ENCODE results near the gene ABCC2.
"Not testable (repeated sequence)": the region's sequence is repeated elsewhere in the genome, so short reads cannot be mapped to it uniquely, and the experiment has no call there.

The ABCC2 gene

GRCh38 chr10:99854860-99855259 lies 72.4 kb downstream of the ABCC2 start:
- peak; percentile 36 for DNase-seq (ENCODE audit: low read depth, low spot score)
- TF ChIP-seq CTCF (IDR thresholded peaks at IDR 0.05; ENCODE audit: insufficient read depth, low read length, missing control alignments) = peak; percentile 69
- CTCF ChIA-PET = interaction anchor here (0.7 to 14.6 kb wide), 16 partner anchors 8 to 330 kb away, joined by 3 to 470 read pairs (median 6); partner anchors contain the start of gene DNMBP
- no peak overlapping the region for H3K4me3 ChIP-seq (ENCODE audit: low read depth, low read length)
- POLR2A ChIA-PET = no interaction called here

GRCh38 chr10:99855479-99856071 lies 73.1 kb downstream of the ABCC2 start:
- H3K4me3 ChIP-seq (ENCODE audit: low read depth, low read length) = no peak overlapping the region
- POLR2A ChIA-PET = no interaction called here
- TF ChIP-seq CTCF (IDR thresholded peaks at IDR 0.05; ENCODE audit: insufficient read depth, low read length, missing control alignments) = no peak
- no peak for DNase-seq (ENCODE audit: low read depth, low spot score)
- CTCF ChIA-PET = interaction anchor here (1.0 to 14.6 kb wide), 10 partner anchors 9 to 193 kb away, joined by 3 to 470 read pairs (median 7); partner anchors contain the start of gene DNMBP

DNA sequence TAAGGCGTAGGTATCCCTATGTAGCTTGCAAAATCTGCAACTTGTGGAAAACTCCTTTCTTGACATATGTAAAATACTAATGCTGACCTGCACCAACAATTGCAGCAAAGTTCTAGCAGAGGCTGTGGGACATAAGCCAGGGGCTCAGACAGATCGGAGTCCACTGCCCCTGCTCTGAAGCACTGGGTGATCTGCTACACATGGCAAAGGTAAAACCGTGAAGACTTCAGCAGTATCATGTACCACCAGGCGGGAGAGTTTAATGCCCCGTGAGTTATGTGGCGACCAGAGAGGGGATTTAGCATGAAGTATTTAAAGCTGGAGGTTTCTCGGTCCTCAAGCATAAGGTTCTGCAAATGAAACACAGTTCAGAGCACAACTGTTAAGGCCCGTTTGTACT lies 76.4 kb downstream of the ABCC2 start:
- ChIA-PET CTCF (interaction anchor here (0.6 to 10.7 kb wide), 9 partner anchors 12 to 296 kb away, joined by 3 to 135 read pairs (median 4); partner anchors contain the start of gene DNMBP), POLR2A (no interaction called here)
- no peak for DNase-seq (ENCODE audit: low read depth, low spot score)
- no peak overlapping the region for H3K4me3 ChIP-seq (ENCODE audit: low read depth, low read length)
- TF ChIP-seq CTCF (IDR thresholded peaks at IDR 0.05; ENCODE audit: insufficient read depth, low read length, missing control alignments) = no peak

DNA sequence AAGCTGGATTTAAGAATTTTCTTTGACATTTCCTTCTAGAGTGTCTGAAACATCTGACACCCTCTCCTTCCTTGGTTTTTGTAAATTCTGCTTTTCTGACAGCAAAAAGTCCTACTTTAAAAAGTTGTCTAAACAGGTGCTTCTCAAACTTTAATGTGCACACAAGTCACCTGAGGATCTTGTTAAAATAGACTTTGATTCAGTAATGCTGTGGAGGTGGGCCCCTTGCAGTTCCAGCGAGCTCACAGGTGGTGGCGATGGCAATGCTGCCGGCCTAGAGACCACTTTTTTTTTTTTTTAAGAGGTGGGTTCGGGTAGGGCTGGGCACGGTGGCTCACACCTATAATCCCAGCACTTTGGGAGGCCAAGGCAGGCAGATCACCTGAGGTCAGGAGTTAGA lies 77.1 kb downstream of the ABCC2 start:
- H3K4me3 ChIP-seq (ENCODE audit: low read depth, low read length) = no peak overlapping the region
- CTCF ChIA-PET = interaction anchor here (0.6 to 10.7 kb wide), 9 partner anchors 13 to 295 kb away, joined by 3 to 135 read pairs (median 4); partner anchors contain the start of gene DNMBP
- POLR2A ChIA-PET = no interaction called here
- TF ChIP-seq CTCF (IDR thresholded peaks at IDR 0.05; ENCODE audit: insufficient read depth, low read length, missing control alignments) = peak; percentile 11
- no peak for DNase-seq (ENCODE audit: low read depth, low spot score)

GRCh38 chr10:99860466-99860865 lies 78.0 kb downstream of the ABCC2 start:
- no peak for TF ChIP-seq CTCF (IDR thresholded peaks at IDR 0.05; ENCODE audit: insufficient read depth, low read length, missing control alignments)
- POLR2A ChIA-PET = no interaction called here
- no peak overlapping the region for H3K4me3 ChIP-seq (ENCODE audit: low read depth, low read length)
- DNase-seq (ENCODE audit: low read depth, low spot score) = no peak
- CTCF ChIA-PET = interaction anchor here (1.1 to 10.7 kb wide), 4 partner anchors 9 to 188 kb away, joined by 3 to 135 read pairs (median 12); no protein-coding TSS in a partner anchor

DNA sequence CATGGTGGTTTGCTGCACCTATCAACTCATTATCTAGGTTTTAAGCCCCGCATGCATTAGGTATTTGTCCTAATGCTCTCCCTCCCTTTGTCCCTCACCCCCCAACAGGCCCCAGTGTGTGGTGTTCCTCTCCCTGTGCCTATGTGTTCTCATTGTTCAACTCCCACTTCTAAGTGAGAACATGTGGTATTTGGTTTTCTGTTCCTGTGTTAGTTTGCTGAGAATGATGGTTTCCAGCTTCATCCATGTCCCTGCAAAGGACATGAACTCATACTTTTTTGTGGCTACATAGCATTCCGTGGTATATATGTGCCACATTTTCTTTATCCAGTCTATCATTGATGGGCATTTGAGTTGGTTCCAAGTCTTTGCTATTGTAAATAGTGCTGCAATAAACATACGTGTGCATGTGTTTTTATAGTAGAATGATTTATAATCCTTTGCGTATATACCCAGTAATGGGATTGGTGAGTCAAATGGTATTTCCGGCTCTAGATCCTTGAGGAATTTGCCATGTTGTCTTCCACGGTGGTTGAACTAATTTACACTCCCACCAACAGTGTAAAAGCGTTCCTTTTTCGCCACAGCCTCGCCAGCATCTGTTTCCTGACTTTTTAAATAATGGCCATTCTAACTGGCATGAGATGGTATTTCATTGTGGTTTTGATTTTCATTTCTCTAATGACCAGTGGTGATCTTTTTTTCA lies 81.2 kb downstream of the ABCC2 start:
- DNase-seq (ENCODE audit: low read depth, low spot score) = peak; percentile 72
- POLR2A ChIA-PET; H3K4me3 ChIP-seq (ENCODE audit: low read depth, low read length): not testable (repeated sequence)
- CTCF ChIA-PET = interaction anchor here (1.0 kb wide), 1 partner anchor 18 kb away, joined by 3 read pairs; no protein-coding TSS in a partner anchor

DNA sequence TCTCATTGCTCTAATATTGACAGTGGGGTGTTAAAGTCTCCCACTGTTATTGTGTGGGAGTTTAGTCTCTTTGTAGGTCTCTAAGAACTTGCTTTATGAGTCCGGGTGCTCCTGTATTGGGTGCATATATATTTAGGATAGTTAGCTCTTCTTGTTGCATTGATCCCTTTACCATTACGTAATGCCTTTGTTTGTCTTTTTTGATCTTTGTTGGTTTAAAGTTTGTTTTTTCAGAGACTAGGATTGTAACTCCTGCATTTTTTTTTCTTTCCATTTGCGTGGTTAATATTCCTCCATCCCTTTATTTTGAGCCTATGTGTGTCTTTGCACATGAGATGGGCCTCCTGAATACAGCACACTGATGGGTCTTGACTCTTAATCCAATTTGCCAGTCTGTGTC lies 84.8 kb downstream of the ABCC2 start:
- DNase-seq (ENCODE audit: low read depth, low spot score); CTCF ChIA-PET; POLR2A ChIA-PET; H3K4me3 ChIP-seq (ENCODE audit: low read depth, low read length): not testable (repeated sequence)

All from AG04449 (cell line).